Raji (cell line): Measurements from ENCODE around the gene AIFM2.

Experiments
- POLR2A ChIP-seq: IDR thresholded peaks from 2 replicates; pipeline ENCODE4 v1.6.1; 2011; ENCODE audit warnings: low read depth, low read length, control low read depth; ENCODE audit not compliant: insufficient read depth

Gene AIFM2

DNA sequence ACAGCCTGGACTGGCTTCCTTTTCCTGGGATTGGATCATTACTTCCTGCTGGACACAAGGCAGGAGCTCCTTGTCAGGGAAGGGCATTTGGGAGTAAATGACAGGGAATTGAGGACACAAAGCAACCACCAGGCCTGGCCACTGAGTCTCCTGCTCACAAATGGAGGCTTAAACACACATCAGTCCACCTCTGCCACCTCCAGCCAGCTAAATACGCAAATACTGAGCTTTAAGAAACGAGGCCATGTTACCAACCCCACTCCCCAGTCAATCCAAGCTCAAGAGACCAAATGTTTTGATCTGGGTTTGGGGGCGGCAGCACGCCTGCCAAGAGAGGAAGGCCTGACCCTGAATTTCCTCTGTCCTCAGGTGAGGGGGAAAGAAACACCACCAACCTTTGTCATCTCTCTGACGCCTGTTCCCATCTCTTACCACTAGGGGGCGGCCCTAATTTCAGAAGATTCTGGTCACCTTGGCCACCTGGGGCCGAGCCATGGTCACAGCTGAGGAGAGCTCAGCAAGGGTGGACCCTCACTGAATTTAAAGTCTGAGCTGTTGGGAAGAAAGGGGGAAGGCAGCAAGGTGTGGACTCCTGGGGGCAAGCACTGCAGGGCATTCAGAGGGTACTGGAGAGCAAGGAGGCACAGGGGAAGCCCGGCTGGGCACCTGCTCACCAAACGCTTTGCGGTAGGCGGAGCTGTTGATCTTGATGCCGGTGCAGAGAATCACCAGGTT lies 16.5 kb downstream of the AIFM2 start:
- no peak for TF ChIP-seq POLR2A

GRCh38 chr10:70114902-70115301 lies 17.7 kb downstream of the AIFM2 start:
- TF ChIP-seq POLR2A, result no peak

DNA sequence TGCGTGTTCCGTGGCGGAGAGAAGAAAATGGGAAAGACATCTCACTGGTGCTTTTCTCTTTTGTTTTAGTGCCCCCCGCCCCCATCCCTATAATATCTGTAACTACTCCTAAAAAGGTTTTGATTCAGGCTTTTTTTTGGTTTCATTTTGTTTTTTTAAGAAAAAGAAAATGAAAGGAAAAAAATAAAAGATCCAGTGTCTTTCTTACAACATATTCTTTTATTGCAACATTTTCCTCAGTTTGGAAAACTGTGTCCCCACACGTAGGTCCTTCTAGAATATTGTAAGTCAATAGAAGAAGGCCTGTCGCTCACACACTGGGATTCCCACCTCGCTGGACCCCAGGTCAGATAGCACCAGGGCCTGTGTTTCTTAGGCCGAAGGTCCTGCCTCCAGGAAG lies 20.6 kb downstream of the AIFM2 start:
- TF ChIP-seq POLR2A, result no peak

GRCh38 chr10:70111496-70111895 lies 21.1 kb downstream of the AIFM2 start:
- TF ChIP-seq POLR2A, result no peak

- TF ChIP-seq POLR2A, result no peak
Observed at GRCh38 chr10:70109064-70109729, 23.4 kb downstream of the AIFM2 start.

DNA sequence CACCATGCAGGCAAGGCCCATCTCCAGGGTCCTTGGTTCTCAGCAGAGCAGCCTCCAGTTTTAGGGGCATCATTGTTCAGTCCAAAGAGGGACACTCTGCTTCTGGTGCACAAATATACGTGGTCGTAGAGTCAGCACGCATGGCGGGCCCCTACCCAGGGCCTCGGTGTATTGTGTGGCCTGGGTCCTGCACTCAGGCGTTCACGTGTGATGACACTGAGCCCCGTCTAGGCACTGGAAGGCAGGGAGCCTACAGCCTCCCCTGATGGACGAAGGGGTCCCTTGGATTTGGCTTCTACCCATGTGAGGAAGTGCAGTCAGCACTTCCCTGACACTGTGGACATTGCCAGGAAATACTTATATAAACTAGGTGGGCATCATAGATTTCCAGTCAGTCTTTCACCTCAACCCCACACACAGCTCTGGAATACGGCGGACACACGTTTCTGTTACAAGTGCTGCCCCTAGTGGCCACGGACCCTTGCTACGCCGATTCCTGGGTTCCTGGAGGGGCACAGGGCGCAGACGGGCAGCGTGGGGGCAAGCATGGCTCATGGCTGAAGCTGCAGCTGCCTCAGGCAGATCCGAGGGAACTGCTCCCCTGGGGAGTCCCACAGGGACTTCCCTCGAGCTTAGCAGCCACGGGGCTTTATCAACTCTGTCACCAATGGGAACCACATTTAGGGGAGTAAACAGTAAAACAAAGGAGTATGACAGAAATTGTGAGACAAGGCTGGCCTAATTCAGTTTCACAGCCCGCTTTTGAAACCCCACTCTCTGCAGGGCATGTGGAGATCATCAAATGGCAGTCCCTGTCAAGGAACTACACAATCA lies 25.4 kb downstream of the AIFM2 start:
- no peak for TF ChIP-seq POLR2A

DNA sequence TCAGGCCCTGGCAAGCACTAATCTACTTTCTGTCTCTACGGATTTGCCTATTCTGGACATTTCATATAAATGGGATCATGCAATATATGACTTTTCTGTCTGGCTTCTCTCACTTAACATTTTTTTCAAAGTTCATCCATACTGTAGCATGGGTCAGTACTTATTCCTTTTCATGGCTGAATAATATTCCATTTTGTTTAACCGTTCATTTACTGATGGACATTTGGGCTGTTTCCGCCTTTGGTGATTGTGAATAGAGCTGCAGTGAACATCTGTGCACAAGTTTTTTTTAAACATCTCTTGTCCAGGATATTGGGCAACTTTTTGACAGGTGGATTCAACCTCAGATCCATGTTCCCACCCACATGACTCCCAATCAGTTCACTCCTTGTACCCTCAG lies 31.0 kb downstream of the AIFM2 start:
- no peak for TF ChIP-seq POLR2A

GRCh38 chr10:70098271-70098670 lies 34.4 kb downstream of the AIFM2 start:
- TF ChIP-seq POLR2A, result no peak

DNA sequence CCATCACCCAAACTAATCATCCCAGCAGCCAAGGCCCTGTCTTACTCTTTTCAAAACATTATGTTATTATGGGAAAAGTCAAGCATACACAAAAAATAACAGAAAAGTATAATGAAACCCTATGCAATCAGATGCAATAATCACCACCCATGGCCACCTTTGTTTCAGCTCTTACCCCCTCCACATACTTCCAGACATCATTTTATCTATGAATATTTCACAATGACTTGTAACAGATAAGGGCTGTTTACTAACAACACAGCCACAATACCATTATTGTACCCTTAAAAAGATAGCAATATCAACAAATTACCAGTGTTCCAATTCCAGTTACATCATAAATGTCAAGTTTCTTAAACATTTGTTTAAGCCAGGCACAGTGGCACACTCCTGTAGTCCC lies 35.2 kb downstream of the AIFM2 start:
- no peak for TF ChIP-seq POLR2A

DNA sequence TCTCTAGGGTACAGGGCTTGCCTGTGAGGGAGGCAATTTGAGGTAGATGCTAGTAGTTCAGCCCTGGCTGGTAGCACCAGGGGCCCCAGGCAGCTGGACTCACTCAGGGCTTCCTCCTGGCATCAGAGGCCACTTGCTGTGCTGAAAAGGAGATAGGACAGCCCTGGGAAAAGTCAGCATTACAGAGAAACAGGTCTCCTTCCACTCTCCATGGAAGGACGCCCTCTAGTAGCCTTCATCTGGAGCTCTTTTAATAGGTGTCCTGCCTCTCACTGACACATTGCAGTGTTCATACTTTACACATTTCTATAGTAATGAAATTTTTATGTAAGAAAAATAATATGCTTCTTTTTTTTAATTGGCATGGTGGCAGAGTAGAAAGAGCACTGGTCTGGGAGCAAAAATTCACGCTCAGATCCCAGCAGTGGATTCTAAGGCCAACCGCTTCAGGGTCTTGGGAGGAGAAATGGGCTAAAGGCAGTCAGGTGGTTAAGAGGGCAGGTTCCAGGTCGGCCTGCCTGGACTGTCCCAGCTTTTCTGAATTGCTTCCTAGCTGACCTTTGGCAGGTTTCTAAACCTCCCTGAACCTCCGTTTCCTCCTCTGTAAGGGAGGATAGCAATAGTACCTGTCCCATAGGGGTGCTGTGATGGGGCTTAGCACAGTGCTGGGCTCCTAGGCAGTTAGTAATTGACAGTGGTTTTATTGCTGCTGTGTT lies 35.8 kb downstream of the AIFM2 start:
- TF ChIP-seq POLR2A, result no peak

DNA sequence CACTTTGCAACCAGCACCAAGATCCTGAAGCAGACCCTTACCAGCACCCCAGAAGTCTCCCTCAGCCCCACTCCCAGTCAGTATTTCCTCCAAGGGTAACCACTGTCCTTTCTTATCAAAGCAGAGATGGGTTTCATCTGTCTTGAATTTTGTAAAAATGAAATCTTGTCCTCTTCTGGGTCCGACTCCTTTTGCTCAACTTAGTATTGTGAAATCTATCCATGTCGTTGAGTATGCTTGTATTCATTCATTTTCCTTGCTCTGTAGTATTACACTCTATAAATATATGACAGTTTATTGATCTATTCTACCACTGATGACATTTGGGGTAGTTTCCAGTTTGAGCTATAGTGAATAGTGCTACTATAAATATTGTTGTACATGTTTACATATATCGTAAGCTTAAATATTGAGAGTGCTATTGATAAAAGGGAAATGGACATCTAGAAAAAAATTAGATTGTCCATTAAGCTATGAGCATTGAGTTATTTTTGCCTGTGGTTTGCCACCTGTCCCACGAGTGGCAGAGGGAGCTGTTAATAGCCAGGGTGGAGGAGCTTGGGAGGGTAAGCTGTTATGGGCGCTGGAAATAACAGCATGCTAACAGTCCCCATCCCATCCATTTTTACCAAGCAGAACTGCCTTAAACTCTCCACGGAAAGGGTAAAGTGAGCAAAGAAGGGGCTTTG lies 36.5 kb downstream of the AIFM2 start:
- no peak for TF ChIP-seq POLR2A

GRCh38 chr10:70094250-70094649 lies 38.4 kb downstream of the AIFM2 start:
- TF ChIP-seq POLR2A, result no peak

GRCh38 chr10:70093335-70093944 lies 39.2 kb downstream of the AIFM2 start:
- TF ChIP-seq POLR2A, result no peak

DNA sequence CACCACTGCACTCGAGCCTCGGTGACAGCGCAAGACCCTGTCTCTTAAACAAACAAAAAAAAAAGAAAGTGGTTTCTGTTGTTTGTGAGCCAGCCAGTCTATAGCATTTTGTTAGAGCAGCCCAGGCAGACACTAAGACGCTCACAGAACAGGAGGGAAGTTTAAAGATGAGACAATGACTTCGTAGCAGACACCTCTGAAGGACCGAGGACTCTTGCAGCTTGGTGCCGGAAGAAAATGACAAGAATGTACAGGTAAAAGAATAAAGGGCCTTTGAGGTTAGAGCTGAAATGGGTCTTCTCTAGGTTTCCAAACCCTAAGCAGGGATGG lies 40.3 kb downstream of the AIFM2 start:
- TF ChIP-seq POLR2A, result no peak
